VCaP (cell line): Measurements from ENCODE around the gene ADGRG6.
"Not testable (repeated sequence)": the region's sequence is repeated elsewhere in the genome, so short reads cannot be mapped to it uniquely, and the experiment has no call there.

Experiments
- H3K27ac ChIP-seq: fragments of 450-650 bp; 2 replicates; pipeline ENCODE4 v1.5.1; 2017
- CTCF ChIP-seq: fragments of 450-650 bp; conservative IDR thresholded peaks from 2 replicates; pipeline ENCODE4 v1.5.1; 2017; ENCODE audit warnings: mild to moderate bottlenecking, moderate library complexity

The ADGRG6 gene

GRCh38 chr6:142420802-142421201, 119.0 kb downstream of the ADGRG6 start:
- no peak for TF ChIP-seq CTCF
- H3K27ac ChIP-seq: no peak overlapping the region

- no peak for TF ChIP-seq CTCF
- H3K27ac ChIP-seq: no peak overlapping the region
These were observed 119.7 kb downstream of the ADGRG6 start for GRCh38 chr6:142421285-142422117.

- not testable (repeated sequence) for H3K27ac ChIP-seq
These were observed 124.8 kb downstream of the ADGRG6 start for GRCh38 chr6:142426444-142427132.

- not testable (repeated sequence) for H3K27ac ChIP-seq
These were observed 126.7 kb downstream of the ADGRG6 start for GRCh38 chr6:142428468-142428867.

- no peak overlapping the region for H3K27ac ChIP-seq
- no peak for TF ChIP-seq CTCF
These were observed 127.4 kb downstream of the ADGRG6 start for GRCh38 chr6:142429195-142429594.

GRCh38 chr6:142433419-142433818, 131.6 kb downstream of the ADGRG6 start:
- no peak for TF ChIP-seq CTCF
- no peak overlapping the region for H3K27ac ChIP-seq

GRCh38 chr6:142438898-142439297, 137.1 kb downstream of the ADGRG6 start:
- no peak for TF ChIP-seq CTCF
- H3K27ac ChIP-seq: no peak overlapping the region

GRCh38 chr6:142440600-142441293, 138.9 kb downstream of the ADGRG6 start:
- H3K27ac ChIP-seq: no peak overlapping the region
- TF ChIP-seq CTCF: no peak
